AG08395 (cell line): ENCODE measurements around the gene TYSND1.
"Not testable (repeated sequence)": the region's sequence is repeated elsewhere in the genome, so short reads cannot be mapped to it uniquely, and the experiment has no call there.

Experiments used
- DNase-seq: peaks from one replicate; pipeline ENCODE4 v3.0.0; 2012; ENCODE audit warnings: mixed read lengths, low spot score

Gene TYSND1, protein sequence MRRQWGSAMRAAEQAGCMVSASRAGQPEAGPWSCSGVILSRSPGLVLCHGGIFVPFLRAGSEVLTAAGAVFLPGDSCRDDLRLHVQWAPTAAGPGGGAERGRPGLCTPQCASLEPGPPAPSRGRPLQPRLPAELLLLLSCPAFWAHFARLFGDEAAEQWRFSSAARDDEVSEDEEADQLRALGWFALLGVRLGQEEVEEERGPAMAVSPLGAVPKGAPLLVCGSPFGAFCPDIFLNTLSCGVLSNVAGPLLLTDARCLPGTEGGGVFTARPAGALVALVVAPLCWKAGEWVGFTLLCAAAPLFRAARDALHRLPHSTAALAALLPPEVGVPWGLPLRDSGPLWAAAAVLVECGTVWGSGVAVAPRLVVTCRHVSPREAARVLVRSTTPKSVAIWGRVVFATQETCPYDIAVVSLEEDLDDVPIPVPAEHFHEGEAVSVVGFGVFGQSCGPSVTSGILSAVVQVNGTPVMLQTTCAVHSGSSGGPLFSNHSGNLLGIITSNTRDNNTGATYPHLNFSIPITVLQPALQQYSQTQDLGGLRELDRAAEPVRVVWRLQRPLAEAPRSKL

DNA sequence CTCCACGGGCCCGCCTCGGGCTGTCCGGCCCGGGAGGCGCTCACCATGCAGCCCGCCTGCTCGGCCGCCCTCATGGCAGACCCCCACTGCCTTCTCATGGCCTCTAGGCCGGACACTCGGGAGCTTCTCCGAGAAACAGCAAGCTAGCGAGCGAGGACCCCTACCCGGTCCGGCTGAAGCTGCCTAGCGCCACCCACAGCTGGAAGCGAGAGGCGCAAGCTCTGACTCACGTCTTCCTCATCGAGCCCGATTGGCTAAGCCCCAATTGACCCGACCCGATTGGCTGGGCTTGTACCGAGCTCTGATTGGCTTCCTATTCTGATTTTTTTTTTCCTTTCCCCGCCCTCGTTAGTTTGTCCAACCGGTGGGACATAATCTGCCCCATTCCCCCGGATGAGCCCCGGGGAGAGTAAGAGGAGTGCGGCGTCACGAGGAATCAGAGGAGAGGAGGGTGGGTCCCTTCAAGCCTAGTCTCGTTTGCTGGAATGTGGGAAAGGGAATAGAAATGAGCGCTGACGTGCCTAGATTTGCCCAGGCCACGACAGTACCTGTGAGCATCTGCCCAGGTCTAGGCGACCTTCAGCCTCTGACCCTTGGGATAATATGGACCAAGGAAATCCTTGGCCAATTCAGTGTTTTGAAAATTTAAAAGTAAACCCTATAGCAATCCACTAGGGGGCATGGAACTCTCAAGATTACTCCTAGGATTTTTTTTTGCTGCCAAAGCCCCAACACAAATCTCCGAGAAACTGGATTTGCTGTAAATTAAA, at the start of gene TYSND1:
TSS of gene TYSND1 (minus strand) at position 212 of the 770 bp plus-strand sequence. CDS start at position 98, 114 bp downstream.
- DNase-seq, result peak; percentile 99

DNA sequence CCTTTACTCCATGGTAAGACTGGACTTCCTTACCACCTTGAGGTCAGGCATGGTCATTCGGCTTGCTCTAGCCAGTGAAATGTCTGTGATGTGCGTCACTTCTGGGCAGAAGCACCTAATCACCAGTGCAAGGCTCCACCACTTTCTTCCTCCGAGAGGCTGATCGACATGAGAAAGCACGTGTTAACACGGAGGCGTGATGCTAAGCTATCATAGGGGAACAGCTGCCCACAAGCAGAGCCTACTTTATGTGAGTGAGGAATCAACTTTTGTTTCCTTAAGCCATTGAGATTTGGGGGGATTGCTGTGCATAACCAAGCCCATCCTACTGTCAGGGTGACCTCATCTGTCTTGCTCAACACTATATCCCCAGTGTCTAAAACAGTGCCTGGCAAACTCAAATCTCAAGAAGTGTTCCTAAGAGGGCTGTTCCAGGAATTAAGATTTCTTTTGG, 46.9 kb upstream of the TYSND1 start:
- DNase-seq, result no peak

DNA sequence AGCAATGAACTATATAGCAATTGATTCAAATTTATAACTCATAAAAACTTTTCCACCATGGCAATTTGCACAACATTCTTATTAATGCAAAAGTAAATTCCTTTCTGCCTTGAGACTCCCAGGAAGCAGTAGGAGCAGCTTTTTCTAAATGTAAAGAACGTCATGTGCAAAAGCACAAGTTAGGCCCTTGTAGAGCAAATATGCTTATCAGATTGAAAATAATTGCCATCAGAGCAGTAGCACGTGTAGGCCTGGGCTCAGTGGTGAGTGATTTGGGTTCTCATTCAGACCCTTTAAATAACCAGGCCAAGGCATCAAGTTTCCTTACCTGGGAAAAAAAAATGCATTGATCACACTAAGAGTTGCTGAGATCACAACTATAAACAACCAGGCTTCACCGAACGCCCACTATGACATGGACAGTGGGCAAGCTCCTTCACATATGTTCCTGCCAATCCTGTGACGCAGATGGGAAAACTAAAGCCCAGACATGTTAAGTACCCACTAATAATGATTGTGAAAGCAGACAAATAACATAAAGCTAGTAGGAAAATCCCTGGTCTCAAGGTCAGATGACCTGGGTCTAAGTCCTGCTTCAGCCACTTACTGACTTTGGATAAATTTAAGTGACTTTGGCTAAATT, 45.9 kb upstream of the TYSND1 start:
- no peak for DNase-seq

DNA sequence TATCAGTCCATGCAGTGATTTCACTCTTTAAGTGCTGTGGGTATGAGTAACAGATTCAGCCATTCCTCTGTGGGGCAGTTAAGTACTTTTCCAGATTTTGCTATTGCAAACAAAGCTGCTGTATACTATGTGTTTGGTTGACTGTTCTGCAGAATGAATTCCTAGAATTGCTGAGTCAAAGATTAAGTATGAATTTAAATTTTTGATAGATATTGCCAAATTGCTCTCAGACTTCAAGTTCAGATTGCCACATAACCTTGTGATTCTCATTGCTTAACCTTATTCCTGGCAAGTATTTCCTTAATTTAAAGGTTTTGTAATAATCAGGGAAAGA, 45.4 kb upstream of the TYSND1 start:
- DNase-seq, result peak; percentile 87

DNA sequence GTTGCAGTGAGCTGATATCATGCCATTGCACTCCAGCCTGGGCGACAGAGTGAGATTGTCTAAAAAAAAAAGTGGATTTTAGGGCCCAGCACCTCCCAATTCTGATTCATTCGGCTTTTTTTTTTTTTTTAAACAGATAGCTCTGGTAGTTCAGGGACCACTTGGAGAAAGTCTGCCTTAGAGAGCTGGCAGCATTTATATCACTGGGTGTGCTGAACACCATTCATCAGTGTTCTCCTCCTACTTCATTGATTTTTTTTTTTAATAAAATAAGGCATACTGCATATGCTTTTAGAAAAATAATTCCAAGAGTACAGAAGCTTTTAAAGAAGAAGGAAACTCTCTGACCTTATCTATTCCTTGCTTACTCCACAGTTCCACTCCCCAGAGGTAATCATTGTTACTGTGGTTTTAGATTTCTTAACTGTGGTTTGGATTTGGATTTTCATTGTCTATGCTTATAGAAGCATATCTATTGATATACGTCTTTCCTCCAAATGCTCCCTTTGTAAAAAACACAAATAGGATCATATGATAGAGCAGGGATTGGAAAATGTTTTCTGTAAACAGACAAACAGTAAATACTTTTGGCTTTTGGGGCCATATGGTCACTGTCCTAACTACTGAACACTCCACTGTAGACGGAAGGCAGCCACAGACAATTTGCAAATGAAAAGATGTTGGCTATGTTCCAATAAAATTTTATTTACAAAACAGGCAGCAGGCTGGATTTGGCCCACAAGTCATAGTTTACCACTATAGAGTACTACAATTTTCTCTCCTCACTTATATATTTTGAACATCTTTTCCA, 44.9 kb upstream of the TYSND1 start:
- peak; percentile 22 for DNase-seq

DNA sequence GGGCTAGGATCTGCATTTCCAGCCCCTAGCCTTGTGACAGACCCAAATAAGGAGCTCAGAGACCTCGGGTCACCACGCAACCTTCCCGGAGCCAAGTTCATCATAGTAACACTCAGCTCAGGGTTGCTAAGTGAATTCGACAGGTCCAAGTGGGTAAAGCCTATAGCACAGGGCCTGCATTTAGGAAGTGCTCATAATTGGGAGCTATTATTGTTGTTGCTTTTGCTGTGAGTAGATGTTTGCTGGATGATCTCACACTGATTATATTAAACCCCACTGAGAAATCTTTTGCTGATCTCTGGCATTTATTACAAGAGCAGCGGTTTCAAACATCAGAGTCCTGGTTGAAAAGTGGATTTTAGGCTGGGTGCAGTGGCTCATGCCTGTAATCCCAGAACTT, 44.1 kb upstream of the TYSND1 start:
- peak; percentile 24 for DNase-seq

DNA sequence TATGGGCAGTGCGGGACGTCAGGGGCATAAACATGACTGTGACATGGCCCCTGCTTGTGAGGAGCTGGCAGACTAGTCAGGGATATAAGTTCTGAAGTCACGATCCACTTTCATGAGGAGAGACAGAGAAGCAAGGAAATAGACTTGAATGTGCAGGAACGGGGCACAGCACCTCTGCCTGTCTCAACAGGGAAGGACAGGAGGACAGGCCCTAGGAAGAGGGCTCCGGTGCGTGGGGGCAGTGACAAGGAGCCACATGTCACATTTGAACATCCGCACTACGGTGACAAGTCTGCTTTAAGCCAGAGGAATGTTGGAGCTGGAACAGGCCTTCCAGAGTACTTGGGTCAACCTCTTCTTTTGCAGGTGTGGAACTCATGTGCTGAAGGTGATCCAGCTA, 43.6 kb upstream of the TYSND1 start:
- no peak for DNase-seq

DNA sequence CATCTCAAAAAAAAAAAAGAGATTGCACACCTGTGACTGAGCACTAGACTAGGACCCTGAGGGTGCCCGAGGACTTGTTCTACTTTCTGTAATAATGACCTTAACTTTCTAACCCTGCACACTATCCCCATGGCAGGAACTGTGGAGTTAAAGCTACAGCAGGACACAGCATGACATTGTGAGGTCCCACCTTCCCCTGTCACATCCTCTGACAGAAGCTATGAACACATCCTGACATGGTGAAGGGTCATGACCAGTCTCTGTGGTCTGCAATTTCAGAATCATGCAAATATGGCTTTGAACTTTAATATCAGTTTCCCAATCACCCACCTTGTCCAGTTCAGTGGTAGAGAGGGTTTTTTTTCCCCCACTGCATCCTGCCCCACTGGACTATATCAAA, 42.3 kb upstream of the TYSND1 start:
- DNase-seq, result no peak

DNA sequence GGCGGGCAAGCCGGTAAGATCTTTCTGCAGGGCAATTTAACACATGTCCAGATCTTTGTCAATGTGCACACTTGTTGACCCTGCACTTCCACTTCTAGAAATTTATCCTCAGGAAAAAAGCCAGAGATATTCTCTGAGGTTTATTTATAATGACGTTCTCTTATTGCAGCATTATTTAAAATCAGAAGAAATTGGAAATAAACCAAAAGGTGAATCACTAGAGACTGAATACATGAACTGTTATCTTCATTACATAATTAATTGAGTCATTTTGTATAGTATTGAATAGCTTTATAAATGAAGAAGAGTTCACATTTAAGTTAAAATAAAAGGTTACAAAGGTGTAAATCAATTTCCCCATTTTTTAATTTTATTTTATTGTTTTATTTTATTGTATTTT, 40.1 kb upstream of the TYSND1 start:
- DNase-seq, result no peak

DNA sequence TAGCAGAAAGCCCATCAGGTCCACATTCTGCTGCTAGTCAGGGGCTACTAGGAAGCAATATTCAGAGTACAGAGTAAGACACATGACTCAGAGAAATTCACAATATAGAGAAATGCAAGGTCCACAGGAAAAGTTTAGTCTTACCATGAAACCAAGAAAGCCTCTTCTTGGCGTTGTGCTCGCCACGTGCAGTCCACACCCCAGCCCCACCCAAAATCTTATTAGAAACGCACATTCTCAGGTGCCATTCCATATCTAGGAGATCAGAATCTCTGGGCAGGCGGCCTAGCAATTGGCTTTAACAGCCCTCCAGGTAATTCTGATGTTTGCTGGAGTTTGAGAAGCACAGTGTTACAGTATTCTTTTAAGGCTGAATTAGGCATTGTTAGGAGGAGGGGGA, 39.6 kb upstream of the TYSND1 start:
- no peak for DNase-seq

DNA sequence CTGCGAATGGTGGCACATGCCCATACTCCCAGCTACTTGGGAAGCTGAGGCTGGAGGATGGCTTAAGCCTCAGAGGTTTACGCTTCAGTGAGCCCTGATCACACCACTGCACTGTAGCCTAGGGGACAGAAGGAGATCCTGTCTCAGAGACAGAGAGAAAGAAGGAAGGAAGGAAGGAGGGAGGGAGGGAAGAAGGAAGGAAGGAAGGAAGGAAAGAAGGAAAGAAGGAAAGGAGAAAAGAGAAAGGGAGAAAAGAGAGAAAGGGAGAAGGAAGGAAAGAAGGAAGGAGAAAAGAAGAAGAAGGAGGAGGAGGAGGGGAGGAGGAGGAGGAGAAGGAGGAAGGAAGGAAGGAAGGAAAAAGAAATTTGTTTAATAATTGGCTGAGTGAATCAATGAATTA, 36.8 kb upstream of the TYSND1 start:
- no peak for DNase-seq

DNA sequence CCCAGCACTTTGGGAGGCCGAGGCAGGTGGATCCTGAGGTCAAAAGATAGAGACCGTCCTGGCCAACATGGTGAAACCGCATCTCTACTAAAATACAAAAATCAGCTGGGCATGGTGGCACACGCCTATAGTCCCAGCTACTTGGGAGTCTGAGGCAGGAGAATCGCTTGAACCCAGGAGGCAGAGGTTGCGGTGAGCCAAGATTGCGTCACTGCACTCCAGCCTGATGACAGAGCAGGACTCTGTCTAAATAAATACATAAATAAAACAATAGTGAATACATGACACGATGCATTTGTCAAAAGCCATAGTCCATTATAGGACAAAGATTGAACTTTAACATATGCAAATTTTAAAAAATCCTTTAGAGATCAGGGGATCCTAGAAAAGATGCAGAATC, 32.7 kb upstream of the TYSND1 start:
- DNase-seq, result not testable (repeated sequence)

DNA sequence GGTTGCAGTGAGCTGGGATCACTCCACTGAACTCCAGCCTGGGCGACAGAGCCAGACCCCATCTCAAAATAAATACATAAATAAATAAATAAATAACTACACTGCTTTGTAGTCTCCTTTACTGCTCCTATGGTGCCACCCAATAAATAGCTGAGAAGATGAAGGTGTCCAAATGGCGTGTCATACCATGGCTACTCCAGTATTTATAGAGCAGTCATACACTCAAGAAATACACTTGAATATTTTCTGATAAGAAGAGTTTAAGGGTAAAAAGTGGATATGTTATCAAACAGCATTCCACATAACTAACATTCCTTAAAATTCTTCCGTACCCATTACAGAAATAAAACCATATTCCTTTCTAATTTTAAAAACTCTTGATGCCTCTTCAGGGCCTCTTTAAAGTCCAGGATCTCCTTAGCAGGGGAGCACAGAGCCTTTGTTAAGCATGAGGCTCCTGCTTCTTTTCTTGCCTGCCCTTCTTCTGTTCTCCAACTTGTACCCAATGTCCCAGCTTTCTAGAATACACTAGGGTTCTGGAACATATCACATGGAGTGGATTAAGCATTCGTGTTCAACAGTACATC, 31.7 kb upstream of the TYSND1 start:
- no peak for DNase-seq

DNA sequence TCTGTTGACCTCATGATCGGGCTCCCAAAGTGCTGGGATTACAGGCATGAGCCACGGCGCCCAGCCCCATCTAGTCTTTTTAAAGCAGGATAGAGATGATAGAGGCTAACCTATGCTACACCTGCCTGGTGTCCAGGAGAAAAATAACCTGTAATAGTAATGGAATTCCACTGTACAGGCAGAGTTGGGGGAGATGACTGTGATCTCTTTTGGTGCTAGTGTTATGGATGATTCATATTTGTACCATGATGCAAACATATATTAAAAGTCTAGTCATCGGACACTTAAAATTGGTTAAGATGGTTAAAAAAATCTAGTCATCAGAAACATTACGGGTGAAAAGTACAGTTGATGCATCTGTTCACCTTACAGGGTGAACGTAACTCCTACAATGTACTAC, 29.9 kb upstream of the TYSND1 start:
- no peak for DNase-seq

DNA sequence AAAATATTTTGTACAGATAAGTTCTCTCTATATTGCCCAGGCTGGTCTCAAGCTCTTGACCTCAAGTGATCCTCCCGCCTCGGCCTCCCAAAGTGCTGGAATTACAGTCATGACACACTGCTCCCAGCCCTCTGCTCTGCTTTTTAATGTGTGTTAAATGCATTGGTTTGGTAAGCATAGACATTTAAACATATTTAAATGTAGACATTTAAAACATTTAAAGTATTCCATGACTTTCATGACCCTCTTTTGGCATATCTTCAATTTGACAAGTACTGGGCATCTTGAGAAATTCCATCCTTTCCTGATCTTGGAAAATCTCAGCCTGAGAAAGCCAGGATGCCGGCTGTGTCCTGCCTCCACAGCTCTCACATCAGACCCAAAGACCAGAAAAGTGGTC, 29.0 kb upstream of the TYSND1 start:
- DNase-seq, result no peak

DNA sequence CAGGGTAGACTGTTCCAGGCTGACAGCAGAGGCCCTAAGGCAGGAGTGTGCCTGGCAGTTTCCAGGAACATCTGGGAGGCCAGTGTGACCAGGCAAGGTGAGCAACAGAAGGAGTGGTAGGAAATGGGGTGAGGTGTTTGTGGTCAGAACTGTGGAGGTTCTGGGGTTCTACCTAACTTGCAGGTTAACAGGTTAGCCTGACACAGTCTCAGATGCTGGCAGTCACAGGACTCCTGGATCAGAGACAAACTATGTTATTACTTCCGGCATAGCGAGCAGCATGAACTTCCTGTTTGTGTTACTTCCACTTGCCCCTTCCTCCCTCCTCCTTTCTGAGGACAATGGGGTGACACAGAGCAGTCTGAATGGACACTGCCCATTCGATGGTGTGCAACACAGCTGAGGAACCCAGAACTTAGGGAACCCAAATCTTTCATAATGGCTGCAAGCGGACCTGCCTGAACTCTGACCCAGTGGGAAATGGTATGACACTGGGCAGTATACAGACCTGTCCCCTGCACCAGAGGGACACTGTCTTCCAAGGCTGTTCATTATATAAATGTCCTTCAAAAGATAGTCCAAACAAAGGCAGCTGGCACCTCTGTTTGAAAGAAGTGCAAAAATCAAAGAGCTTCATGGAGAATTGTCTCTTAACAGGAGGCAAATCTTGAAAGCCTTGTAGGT, 27.7 kb upstream of the TYSND1 start:
- no peak for DNase-seq

DNA sequence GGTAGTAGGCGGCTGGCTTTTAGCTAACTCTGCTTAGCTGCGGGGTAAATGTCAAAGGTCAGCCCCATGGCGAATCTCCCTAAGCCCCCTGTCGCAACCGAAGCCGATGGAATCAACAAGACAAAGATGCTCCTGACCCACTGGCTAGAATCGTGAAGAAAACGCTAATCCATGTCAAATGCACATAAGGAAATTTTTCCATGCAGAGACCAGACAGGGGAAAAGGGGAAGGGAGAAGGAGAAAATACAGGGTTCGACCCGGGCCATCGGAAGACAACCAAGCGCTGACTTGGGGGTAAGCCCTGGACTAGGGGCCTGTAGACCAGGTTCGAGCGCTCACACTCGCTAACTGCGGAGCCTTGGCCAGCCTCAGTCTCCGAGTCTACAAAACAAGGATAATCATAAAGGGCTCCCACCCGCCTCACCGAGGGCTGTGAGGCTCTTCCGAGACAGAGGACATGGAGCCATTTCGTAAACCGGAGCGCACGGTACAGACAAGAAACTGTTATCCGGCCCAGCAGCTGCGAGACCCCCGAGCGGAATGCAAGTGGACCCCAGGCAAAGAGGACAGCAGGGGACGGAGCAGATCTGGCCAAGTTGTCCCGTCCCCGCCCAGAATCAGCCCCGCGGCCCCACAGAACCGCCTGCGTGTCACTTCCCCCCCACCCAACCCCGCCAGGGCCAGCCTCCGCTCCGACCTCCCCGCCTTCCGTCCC, 23.3 kb upstream of the TYSND1 start:
- DNase-seq, result no peak

DNA sequence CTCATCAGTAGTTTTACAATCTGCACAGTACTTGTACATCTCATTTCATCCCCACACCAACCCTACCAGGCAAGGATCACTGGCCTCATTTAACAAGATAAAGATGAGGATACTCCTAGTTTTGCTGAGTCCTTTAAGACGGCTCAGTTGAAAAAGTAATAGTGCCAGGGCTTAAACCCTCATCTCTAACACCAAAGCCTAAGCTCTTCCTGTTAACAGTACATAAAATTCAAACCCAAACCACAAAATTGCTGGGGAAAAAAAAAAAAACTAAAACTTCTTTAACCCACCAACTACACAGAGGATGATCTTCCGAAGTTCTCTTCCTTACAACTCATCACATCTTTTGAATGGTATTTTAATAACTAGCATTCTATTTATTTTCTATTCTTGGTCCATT, 22.5 kb upstream of the TYSND1 start:
- DNase-seq, result no peak

DNA sequence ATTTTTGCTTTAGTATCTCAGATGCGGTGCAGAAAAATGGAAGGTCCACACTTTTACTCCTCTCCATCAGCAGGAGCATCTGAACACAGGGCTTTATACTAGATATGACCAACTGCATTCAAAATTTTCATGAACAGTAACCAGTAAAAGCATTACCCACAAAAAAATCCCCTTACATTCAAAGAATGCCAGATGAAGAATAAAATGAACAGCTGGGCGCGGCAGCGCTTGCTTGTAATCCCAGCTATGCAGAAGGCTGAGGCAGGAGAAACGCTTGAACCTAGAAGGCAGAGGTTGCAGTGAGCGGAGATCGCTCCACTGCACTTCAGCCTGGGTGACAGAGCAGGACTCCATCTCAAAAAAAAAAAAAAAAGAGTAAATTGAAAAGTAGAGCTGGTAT, 20.7 kb upstream of the TYSND1 start:
- DNase-seq, result no peak

DNA sequence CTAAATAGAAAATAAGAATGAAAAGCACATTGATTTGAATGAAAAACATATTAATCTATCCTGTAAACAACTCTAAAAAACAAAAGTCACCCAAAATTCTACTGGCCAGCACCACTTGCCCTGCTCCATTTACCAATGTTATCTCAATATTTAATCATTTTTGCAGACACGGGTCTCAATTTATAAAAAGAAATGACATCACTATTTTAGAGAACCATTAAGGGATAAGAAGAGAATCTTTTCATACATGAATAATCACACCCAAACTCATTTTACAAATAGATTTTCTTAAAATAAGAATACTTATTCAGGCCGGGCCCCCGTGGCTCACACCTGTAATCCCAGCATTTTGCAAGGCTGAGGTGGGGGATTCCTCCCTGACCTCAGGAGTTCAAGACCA, 19.9 kb upstream of the TYSND1 start:
- DNase-seq, result no peak
